Natural killer cell (primary cell): Measurements from ENCODE around the gene OSBP2. TPM values are rescaled to one million over a fixed set of nuclear protein-coding genes. Genes with fewer than 3 reads are reported as not detected.

Source experiments
- ATAC-seq, 3 donors: fragments of 150-1000 bp in 2 of 3; fragments of 200-7000 bp in 1 of 3; cut with Tn5 transposase; 1 replicate in 1 of 3; 2 replicates in 2 of 3; pipeline ENCODE4 v1.10.0; 2021; ENCODE audit warnings: mild to moderate bottlenecking in 2 of 3, moderate library complexity in 2 of 3
- DNase-seq, 2 donors: peaks; one replicate each; pipeline versions ENCODE4 v3.0.0 to v3.0.0-alpha.2; 2013 to 2021; ENCODE audit warnings: mixed read lengths in 1 of 2
- H3K27ac ChIP-seq: one replicate; pipeline ENCODE4 v1.5.1; 2013; ENCODE audit warnings: mild to moderate bottlenecking, low read length
- H3K27me3 ChIP-seq: one replicate; pipeline ENCODE4 v1.6.1; 2013; ENCODE audit warnings: low read length; ENCODE audit not compliant: control insufficient read depth, insufficient read depth
- H3K36me3 ChIP-seq: one replicate; pipeline ENCODE4 v1.6.1; 2013; ENCODE audit warnings: low read length; ENCODE audit not compliant: control insufficient read depth, insufficient read depth
- H3K4me1 ChIP-seq: one replicate; pipeline ENCODE4 v1.6.1; 2013; ENCODE audit warnings: low read length; ENCODE audit not compliant: control insufficient read depth, insufficient read depth
- H3K4me3 ChIP-seq: one replicate; pipeline ENCODE4 v1.5.1; 2013; ENCODE audit warnings: low read length
- H3K9me3 ChIP-seq: one replicate; pipeline ENCODE4 v1.6.1; 2013; ENCODE audit warnings: low read length; ENCODE audit not compliant: control insufficient read depth, insufficient read depth
- H3K27ac Mint-ChIP-seq, 2 donors: one replicate each; pipeline ENCODE4 v1.8.0; 2022; ENCODE audit warnings: mild to moderate bottlenecking in 2 of 2, mixed read lengths in 2 of 2, moderate library complexity in 1 of 2
- H3K27me3 Mint-ChIP-seq, 2 donors: one replicate each; pipeline ENCODE4 v1.8.0; 2022; ENCODE audit warnings: low read depth in 2 of 2, mixed read lengths in 2 of 2
- H3K36me3 Mint-ChIP-seq: one replicate; pipeline ENCODE4 v1.8.0; 2022; ENCODE audit warnings: mixed read lengths
- H3K4me1 Mint-ChIP-seq, 2 donors: one replicate each; pipeline ENCODE4 v1.8.0; 2022; ENCODE audit warnings: mixed read lengths in 2 of 2
- H3K4me3 Mint-ChIP-seq: one replicate; pipeline ENCODE4 v1.8.0; 2022; ENCODE audit warnings: mild to moderate bottlenecking, moderate library complexity, mixed read lengths
- H3K9me3 Mint-ChIP-seq, 2 donors: one replicate each; pipeline ENCODE4 v1.8.0; 2022; ENCODE audit warnings: mixed read lengths in 2 of 2
- WGBS: methylation state at CpG from one replicate; pipeline ENCODE4 v1.1.7; 2013; ENCODE audit warnings: missing lambda C conversion rate; ENCODE audit not compliant: insufficient coverage; 5-methylcytosine and 5-hydroxymethylcytosine counted together
- intact Hi-C: fragments of 100-400 bp; cut with micrococcal nuclease; formaldehyde crosslinking; loops from one replicate; pipeline ENCODE4 v1.14.2; 2022
- total RNA-seq, 4 donors: library from RNA; stranded (reverse); fragments of 120-200 nt in 1 of 4; gene quantifications; one replicate each; pipeline versions ENCODE4 v1.2.3 to v1.2.4, GENCODE V29; 2013 to 2022
- TF ChIP-seq, protein P1 (sequence below): fragments of 200-600 bp; IDR thresholded peaks from one replicate; pipeline ENCODE4 v1.8.0; 2022; ENCODE audit warnings: antibody characterized with exemption

OSBP2 gene
- total RNA-seq, 3 donors from 2014 or later (not counting 1 experiment from before 2014, with no cell fraction given): 0.65 to 1.2 (median 0.79) TPM

GRCh38 chr22:30821863-30822215 lies 127.2 kb downstream of the OSBP2 start:
- TF ChIP-seq, protein P1, sequence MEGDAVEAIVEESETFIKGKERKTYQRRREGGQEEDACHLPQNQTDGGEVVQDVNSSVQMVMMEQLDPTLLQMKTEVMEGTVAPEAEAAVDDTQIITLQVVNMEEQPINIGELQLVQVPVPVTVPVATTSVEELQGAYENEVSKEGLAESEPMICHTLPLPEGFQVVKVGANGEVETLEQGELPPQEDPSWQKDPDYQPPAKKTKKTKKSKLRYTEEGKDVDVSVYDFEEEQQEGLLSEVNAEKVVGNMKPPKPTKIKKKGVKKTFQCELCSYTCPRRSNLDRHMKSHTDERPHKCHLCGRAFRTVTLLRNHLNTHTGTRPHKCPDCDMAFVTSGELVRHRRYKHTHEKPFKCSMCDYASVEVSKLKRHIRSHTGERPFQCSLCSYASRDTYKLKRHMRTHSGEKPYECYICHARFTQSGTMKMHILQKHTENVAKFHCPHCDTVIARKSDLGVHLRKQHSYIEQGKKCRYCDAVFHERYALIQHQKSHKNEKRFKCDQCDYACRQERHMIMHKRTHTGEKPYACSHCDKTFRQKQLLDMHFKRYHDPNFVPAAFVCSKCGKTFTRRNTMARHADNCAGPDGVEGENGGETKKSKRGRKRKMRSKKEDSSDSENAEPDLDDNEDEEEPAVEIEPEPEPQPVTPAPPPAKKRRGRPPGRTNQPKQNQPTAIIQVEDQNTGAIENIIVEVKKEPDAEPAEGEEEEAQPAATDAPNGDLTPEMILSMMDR: no peak
- H3K36me3 ChIP-seq: no peaks in the 10 kb centered on the region
- Mint-ChIP-seq H3K4me3 (no peak overlapping the region), H3K36me3 (no peaks in the 10 kb centered on the region), H3K4me1 (no peaks in the 10 kb centered on the region), H3K9me3 (no peaks in the 10 kb centered on the region), H3K27ac (no peak overlapping the region), H3K27me3 (peaks cover 35 to 37% of the 10 kb centered on the region in 2 donors)
- DNase-seq: no peak
- 42% methylated on average over 8 of the region's 8 CpGs for WGBS
- intact Hi-C loops: no loop called here
- peaks cover 10% of the 10 kb centered on the region for H3K27me3 ChIP-seq
- H3K4me3 ChIP-seq: no peak overlapping the region
- no peak for ATAC-seq
- H3K9me3 ChIP-seq: no peaks in the 10 kb centered on the region
- H3K4me1 ChIP-seq: peaks cover 3% of the 10 kb centered on the region
- H3K27ac ChIP-seq: no peak overlapping the region

DNA sequence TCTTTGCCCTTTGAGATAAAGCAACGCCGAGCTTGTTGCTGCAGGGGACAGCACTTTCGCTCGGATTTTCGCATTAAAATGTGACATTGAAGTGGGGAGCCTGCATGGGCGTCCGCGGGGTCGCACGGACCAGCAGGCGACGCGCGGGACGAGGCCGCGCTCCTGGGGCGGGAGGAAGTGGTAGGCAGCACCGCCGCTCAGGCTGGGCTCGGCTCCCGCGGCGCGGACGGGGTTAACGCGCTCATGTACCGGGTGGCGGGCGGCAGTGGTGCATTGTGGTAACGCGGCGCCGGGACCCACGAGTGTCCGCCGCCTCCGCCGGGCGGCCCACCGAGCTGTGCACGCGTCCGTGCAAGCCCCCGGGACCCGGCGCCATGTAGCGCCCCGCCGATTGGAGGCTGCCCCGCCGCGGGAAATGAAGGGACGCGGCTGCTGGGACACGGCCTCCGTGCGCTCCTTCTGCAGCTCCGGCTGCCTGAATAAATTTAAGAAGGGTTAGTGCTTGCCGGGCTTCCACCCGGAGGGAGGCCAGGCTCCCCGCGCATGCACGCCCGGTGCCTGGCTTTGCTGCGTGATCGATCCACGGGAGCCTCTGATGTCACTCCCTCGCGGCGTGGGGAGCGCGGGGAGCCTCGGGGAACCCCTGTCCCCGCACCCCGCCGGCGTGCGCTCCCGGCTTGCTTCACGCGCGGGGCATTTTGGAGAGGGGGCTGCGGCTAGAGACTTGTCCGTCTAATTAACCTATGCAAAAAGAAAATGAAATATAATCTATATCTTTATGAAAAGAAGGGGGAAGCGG lies 127.7 kb downstream of the OSBP2 start:
- no peak overlapping the region for H3K4me3 Mint-ChIP-seq
- ATAC-seq: no peak
- TF ChIP-seq, protein P1: no peak
- Histone ChIP-seq H3K27me3 (peaks cover 10% of the 10 kb centered on the region), H3K4me3 (no peak overlapping the region), H3K27ac (no peak overlapping the region), H3K36me3 (no peaks in the 10 kb centered on the region), H3K9me3 (no peaks in the 10 kb centered on the region), H3K4me1 (peaks cover 3% of the 10 kb centered on the region)
- H3K27ac Mint-ChIP-seq: no peak overlapping the region
- WGBS: 3% methylated on average over 81 of the region's 87 CpGs
- H3K9me3 Mint-ChIP-seq: no peaks in the 10 kb centered on the region
- no peak for DNase-seq
- peaks cover 36 to 39% of the 10 kb centered on the region in 2 donors for H3K27me3 Mint-ChIP-seq
- H3K36me3 Mint-ChIP-seq: no peaks in the 10 kb centered on the region
- intact Hi-C loops: no loop called here
- no peaks in the 10 kb centered on the region for H3K4me1 Mint-ChIP-seq

DNA sequence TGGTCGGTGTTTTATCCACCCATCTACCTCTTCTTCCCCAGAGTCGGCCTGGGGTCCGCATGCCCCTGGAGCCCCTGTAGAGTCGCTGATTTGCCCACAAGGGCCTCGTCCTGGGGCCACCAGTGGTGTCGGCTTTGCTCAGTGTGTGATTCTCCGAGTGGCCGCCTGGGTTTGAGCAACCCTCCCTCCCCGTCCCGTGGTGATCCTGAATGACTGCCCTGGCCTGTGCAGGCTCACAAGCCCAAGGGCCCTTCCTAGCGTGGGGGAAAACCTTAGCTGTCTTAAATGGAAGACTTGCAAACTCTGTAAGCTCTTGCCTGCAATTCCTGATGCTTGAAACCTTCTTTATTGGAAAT lies 128.3 kb downstream of the OSBP2 start:
- Mint-ChIP-seq H3K9me3 (no peaks in the 10 kb centered on the region), H3K27ac (no peak overlapping the region), H3K36me3 (no peaks in the 10 kb centered on the region), H3K4me3 (peak overlapping the region; percentile 50), H3K27me3 (peaks cover 39 to 45% of the 10 kb centered on the region in 2 donors), H3K4me1 (no peaks in the 10 kb centered on the region)
- TF ChIP-seq, protein P1: no peak
- 22% methylated on average over 9 of the region's 11 CpGs for WGBS
- Histone ChIP-seq H3K9me3 (no peaks in the 10 kb centered on the region), H3K36me3 (no peaks in the 10 kb centered on the region), H3K4me3 (no peak overlapping the region), H3K27me3 (peaks cover 10% of the 10 kb centered on the region), H3K27ac (no peak overlapping the region), H3K4me1 (peaks cover 3% of the 10 kb centered on the region)
- intact Hi-C loops: no loop called here
- ATAC-seq: no peak
- no peak for DNase-seq

GRCh38 chr22:30824096-30824495 lies 129.4 kb downstream of the OSBP2 start:
- no peaks in the 10 kb centered on the region for H3K36me3 Mint-ChIP-seq
- no peak overlapping the region for H3K4me3 Mint-ChIP-seq
- ATAC-seq: no peak

More at GRCh38 chr22:30824096-30824495, 129.4 kb downstream of the OSBP2 start:
- no peak for DNase-seq
- H3K27me3 ChIP-seq: peaks cover 10% of the 10 kb centered on the region
- H3K4me1 ChIP-seq: peaks cover 3% of the 10 kb centered on the region
- Mint-ChIP-seq H3K9me3 (no peaks in the 10 kb centered on the region), H3K27ac (no peak overlapping the region), H3K4me1 (no peaks in the 10 kb centered on the region), H3K27me3 (peaks cover 40 to 44% of the 10 kb centered on the region in 2 donors)
- no peaks in the 10 kb centered on the region for H3K9me3 ChIP-seq
- H3K27ac ChIP-seq: no peak overlapping the region
- TF ChIP-seq, protein P1: no peak
- intact Hi-C loops: no loop called here
- WGBS: 94% methylated on average over 8 of the region's 8 CpGs
- no peaks in the 10 kb centered on the region for H3K36me3 ChIP-seq
- no peak overlapping the region for H3K4me3 ChIP-seq
